Peyer's patch (tissue), 4 donors: ENCODE measurements around the gene ING3. TPM values are rescaled to one million over a fixed set of nuclear protein-coding genes. Genes with fewer than 3 reads are reported as not detected.

Experiments
- DNase-seq, 3 donors: peaks; one replicate each; pipeline ENCODE4 v3.0.0-alpha.2; 2017 to 2019
- H3K27ac ChIP-seq, 4 donors: fragments of 200-600 bp; sonication (generic); one replicate each; pipeline ENCODE4 v1.5.1; 2016 to 2019
- H3K27me3 ChIP-seq, 2 donors: fragments of 200-600 bp; sonication (generic); one replicate each; pipeline ENCODE4 v1.5.1; 2019
- H3K36me3 ChIP-seq, 3 donors: fragments of 200-600 bp; sonication (generic); one replicate each; pipeline ENCODE4 v1.5.1; 2016 to 2019
- H3K4me1 ChIP-seq, 4 donors: fragments of 200-600 bp; sonication (generic); one replicate each; pipeline ENCODE4 v1.5.1; 2016 to 2019
- H3K4me3 ChIP-seq, 4 donors: fragments of 200-600 bp; sonication (generic); 1 replicate in 3 of 4; 2 replicates in 1 of 4; pipeline ENCODE4 v1.5.1; 2016 to 2019; ENCODE audit warnings: mild to moderate bottlenecking in 1 of 4
- H3K9me3 ChIP-seq, 4 donors: fragments of 200-600 bp; sonication (generic); one replicate each; pipeline ENCODE4 v1.5.1; 2016 to 2019; ENCODE audit warnings: mild to moderate bottlenecking in 1 of 4
- POLR2A ChIP-seq, 2 donors: fragments of 450-650 bp; IDR thresholded peaks; one replicate each; pipeline ENCODE4 v1.5.1; 2017; ENCODE audit warnings: antibody characterized with exemption in 2 of 2, mild to moderate bottlenecking in 2 of 2, moderate library complexity in 2 of 2
- total RNA-seq, 4 donors: library from RNA; depleted of rRNA; stranded (reverse); fragments of >200 nt; gene quantifications; one replicate each; pipeline ENCODE4 v1.1.0, GENCODE V29; 2016
- TF ChIP-seq, protein P1 (sequence below), 6 experiments: fragments of 450-650 bp in 4 of 6; fragments of 200-600 bp in 2 of 6; sonication (generic) in 1 of 6; IDR thresholded peaks; one replicate each; pipeline ENCODE4 v1.5.1; 2017 to 2019; ENCODE audit warnings: antibody characterized with exemption in 6 of 6, mild to moderate bottlenecking in 3 of 6, moderate library complexity in 1 of 6

ING3 gene
- total RNA-seq, 4 donors from 2014 or later = 17.9 to 24.8 (median 22.7) TPM

DNA sequence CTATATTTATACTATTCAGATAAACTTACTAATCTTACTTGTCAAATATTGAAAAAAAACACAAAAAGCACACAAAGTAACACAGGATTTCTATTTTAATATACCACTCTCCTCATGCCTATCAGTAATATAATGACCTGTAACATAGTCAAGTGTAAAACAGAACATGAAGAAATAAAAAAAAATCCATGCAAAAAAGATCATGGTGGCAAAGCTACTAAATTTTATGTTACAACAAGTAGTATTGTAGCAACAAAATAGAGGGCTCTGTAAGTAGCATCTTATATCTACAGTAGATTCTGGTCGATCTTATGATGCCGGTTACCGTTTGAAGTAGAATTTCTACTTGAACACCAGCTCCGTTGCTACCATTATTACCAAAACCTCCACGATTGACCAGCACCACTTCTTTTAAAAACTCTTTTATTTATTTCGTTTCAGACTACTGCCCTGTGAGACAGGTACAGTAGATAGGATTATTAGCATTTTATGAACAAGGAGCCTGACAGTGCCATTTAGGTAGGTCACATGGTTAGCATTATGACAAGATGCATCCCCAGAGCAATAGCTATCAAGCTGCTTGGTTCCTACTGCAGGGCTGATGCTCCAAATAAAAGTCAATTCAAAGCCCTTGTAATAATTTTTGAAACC is 40.0 kb downstream of the ING3 start:
- no peak for DNase-seq
- H3K36me3 ChIP-seq = no peaks in the 10 kb centered on the region
- no peaks in the 10 kb centered on the region for H3K27me3 ChIP-seq
- H3K4me1 ChIP-seq = peaks cover 0 to 13% (median 2%) of the 10 kb centered on the region in 4 donors
- no peaks in the 10 kb centered on the region for H3K9me3 ChIP-seq
- TF ChIP-seq, protein P1, sequence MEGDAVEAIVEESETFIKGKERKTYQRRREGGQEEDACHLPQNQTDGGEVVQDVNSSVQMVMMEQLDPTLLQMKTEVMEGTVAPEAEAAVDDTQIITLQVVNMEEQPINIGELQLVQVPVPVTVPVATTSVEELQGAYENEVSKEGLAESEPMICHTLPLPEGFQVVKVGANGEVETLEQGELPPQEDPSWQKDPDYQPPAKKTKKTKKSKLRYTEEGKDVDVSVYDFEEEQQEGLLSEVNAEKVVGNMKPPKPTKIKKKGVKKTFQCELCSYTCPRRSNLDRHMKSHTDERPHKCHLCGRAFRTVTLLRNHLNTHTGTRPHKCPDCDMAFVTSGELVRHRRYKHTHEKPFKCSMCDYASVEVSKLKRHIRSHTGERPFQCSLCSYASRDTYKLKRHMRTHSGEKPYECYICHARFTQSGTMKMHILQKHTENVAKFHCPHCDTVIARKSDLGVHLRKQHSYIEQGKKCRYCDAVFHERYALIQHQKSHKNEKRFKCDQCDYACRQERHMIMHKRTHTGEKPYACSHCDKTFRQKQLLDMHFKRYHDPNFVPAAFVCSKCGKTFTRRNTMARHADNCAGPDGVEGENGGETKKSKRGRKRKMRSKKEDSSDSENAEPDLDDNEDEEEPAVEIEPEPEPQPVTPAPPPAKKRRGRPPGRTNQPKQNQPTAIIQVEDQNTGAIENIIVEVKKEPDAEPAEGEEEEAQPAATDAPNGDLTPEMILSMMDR (IDR thresholded peaks at IDR 0.05) = no peak
- no peak for TF ChIP-seq POLR2A (IDR thresholded peaks at IDR 0.05)
- peak overlapping the region in 2 of 4 donors; percentile 30 to 52 for H3K4me3 ChIP-seq
- H3K27ac ChIP-seq = peak overlapping the region in 2 of 4 donors; percentile 13 to 81

DNA sequence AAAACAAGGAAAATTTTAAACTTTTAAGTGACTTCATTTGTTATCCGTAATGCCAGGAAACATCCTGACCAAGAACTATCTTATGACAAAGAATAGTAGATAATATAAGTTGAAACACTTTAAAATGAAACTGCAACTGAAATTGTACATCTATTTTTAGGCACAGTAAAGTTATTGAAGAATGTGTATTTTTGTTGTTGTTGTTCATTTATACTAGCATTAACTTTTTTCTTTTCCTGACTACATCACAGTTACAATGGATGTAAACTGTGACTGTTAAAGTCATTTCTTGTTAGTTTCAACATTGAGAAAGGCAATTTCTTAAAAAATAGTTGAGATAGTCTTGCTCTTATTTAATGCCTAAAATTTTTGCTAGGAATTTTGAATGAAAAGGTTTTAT is 40.6 kb downstream of the ING3 start:
- no peaks in the 10 kb centered on the region for H3K36me3 ChIP-seq
- H3K27me3 ChIP-seq = no peaks in the 10 kb centered on the region
- peaks cover 0 to 13% (median 3%) of the 10 kb centered on the region in 4 donors for H3K4me1 ChIP-seq
- TF ChIP-seq, protein P1 (IDR thresholded peaks at IDR 0.05) = no peak
- TF ChIP-seq POLR2A (IDR thresholded peaks at IDR 0.05) = no peak
- peak overlapping the region in 2 of 4 donors; percentile 30 to 52 for H3K4me3 ChIP-seq
- H3K9me3 ChIP-seq = no peaks in the 10 kb centered on the region
- H3K27ac ChIP-seq = peak overlapping the region in 2 of 4 donors; percentile 13 to 81
- DNase-seq = no peak

DNA sequence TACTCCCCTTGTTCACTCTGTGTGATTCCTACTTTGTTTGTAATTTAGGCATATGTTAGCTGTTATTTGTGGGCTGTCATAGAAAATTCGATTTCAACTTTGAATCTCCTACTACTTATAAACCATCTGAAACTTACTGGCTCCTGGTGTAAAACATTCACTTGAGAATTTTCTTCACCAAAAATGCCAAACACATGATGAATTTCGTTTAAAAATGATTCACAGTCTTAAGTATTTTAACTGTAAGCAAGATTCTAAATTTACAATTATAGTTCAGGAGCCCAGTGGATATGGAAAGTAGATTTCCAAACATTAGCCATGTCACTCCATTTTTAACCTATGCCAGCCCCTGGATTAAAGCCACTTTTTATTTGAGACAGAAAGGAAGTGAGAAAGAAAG is 41.0 kb downstream of the ING3 start:
- Histone ChIP-seq H3K27me3 (no peaks in the 10 kb centered on the region), H3K4me1 (peaks cover 0 to 15% (median 5%) of the 10 kb centered on the region in 4 donors), H3K4me3 (peak overlapping the region in 2 of 4 donors; percentile 30 to 52), H3K36me3 (no peaks in the 10 kb centered on the region), H3K27ac (peak overlapping the region in 1 of 4 donors; percentile 81), H3K9me3 (no peaks in the 10 kb centered on the region)
- no peak for DNase-seq
- TF ChIP-seq POLR2A (IDR thresholded peaks at IDR 0.05) = no peak
- TF ChIP-seq, protein P1 (IDR thresholded peaks at IDR 0.05) = no peak

DNA sequence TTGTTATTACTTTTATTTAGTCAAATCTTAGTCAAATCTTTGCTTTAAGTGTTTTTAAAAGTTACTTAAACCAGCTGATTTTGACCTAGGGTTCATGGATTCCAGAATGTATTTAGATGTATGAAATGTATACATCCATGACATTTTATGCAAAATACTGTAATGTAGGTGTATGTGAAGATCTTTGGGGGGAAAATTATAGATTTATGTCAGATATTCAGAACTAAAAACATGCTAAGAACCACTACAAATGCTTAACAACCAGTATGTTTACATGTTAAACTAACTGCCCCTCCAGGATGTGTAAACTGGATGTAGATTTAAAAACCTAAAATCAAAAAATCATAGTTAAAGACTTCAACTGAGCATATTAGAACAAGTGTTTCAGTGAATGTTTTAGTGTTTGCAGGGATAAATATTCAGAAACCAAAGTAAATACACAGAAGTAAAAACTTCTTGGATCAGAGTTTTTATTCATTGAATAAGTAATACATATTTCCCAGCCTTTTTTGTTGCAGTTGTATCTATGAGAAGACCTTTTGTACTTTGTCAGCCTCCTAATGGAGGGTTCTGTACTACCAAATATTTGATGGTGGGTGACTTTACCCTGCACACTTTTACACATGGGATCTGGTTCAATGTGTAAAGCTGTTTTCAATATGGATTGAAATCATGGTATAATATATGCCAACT is 41.8 kb downstream of the ING3 start:
- H3K27me3 ChIP-seq = no peaks in the 10 kb centered on the region
- peak overlapping the region in 1 of 4 donors; percentile 81 for H3K27ac ChIP-seq
- no peak for TF ChIP-seq POLR2A (IDR thresholded peaks at IDR 0.05)
- TF ChIP-seq, protein P1 (IDR thresholded peaks at IDR 0.05) = no peak
- DNase-seq = no peak
- no peaks in the 10 kb centered on the region for H3K9me3 ChIP-seq
- H3K4me3 ChIP-seq = peak overlapping the region in 1 of 4 donors; percentile 6
- peaks cover 0 to 16% (median 5%) of the 10 kb centered on the region in 4 donors for H3K4me1 ChIP-seq
- no peaks in the 10 kb centered on the region for H3K36me3 ChIP-seq

DNA sequence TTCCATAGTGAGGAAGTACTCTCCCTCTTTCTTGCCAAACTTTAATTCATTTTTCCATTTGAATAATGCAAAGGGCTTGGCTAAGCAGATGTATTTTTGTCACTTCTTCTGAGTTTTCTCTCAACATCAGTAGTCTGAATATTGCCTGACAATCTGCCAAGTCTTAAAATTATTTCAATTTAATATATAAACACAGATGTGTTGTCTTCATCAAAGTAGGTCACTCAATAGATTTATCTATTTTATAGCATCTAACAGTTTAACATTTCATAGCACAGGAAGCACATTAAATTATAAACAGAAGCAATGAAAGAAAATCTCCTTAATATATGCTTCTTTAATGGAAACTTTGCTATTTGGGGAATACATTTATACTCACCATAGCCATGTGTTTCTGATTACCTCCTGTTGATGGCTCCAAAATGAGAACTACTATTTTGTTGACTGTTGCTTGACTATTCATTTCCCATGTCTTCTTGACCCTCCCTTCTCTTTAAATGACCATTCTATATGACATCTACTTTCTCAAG is 42.5 kb downstream of the ING3 start:
- Histone ChIP-seq H3K27me3 (no peaks in the 10 kb centered on the region), H3K4me3 (no peak overlapping the region), H3K36me3 (no peaks in the 10 kb centered on the region), H3K4me1 (peaks cover 0 to 14% (median 4%) of the 10 kb centered on the region in 4 donors), H3K9me3 (no peaks in the 10 kb centered on the region), H3K27ac (no peak overlapping the region)
- no peak for TF ChIP-seq POLR2A (IDR thresholded peaks at IDR 0.05)
- TF ChIP-seq, protein P1 (IDR thresholded peaks at IDR 0.05) = no peak
- DNase-seq = no peak
